Measurements from ENCODE around the gene SPART. TPM values are rescaled to one million over a fixed set of nuclear protein-coding genes. Genes with fewer than 3 reads are reported as not detected.
"Not testable (repeated sequence)": the region's sequence is repeated elsewhere in the genome, so short reads cannot be mapped to it uniquely, and the experiment has no call there.

SPART gene
- total RNA-seq, 2 donors from 2014 or later: 49.1 to 53.9 TPM

GRCh38 chr13:36310417-36311108, 35.6 kb downstream of the SPART start:
- no peak overlapping the region for H3K27ac Mint-ChIP-seq

GRCh38 chr13:36302289-36302688, 43.9 kb downstream of the SPART start:
- no peaks in the 10 kb centered on the region for H3K9me3 Mint-ChIP-seq
- Histone ChIP-seq H3K4me1 (ENCODE audit: control insufficient read depth, insufficient read depth, low read length) (peaks cover 5% of the 10 kb centered on the region), H3K36me3 (ENCODE audit: control insufficient read depth, insufficient read depth, low read length) (peaks cover 24% of the 10 kb centered on the region), H3K4me3 (ENCODE audit: low read length) (no peak overlapping the region), H3K9ac (ENCODE audit: extremely low read depth, low read length, poor library complexity, severe bottlenecking) (no peak overlapping the region), H3K27ac (ENCODE audit: low read depth, low read length) (no peak overlapping the region), H3K27me3 (ENCODE audit: control insufficient read depth, insufficient read depth, low read length, poor library complexity, severe bottlenecking) (no peaks in the 10 kb centered on the region), H3K9me3 (ENCODE audit: control insufficient read depth, low read length) (no peaks in the 10 kb centered on the region)
- WGBS, 2 experiments (ENCODE audit: insufficient coverage in 1 of 2, insufficient read length in 1 of 2): 94% methylated on average over 2 of the region's 3 CpGs
- H3K36me3 Mint-ChIP-seq (ENCODE audit: low read depth): peaks cover 5% of the 10 kb centered on the region
- H3K4me1 Mint-ChIP-seq: peaks cover 35% of the 10 kb centered on the region
- no peak overlapping the region for H3K4me3 Mint-ChIP-seq
- H3K27me3 Mint-ChIP-seq (ENCODE audit: insufficient read depth): no peaks in the 10 kb centered on the region
- no peak for TF ChIP-seq CTCF (conservative IDR thresholded peaks at IDR 0.05)
- H3K27ac Mint-ChIP-seq: no peak overlapping the region
- DNase-seq: no peak

More at GRCh38 chr13:36310417-36311108, 35.6 kb downstream of the SPART start:
- Histone ChIP-seq H3K9ac (ENCODE audit: extremely low read depth, low read length, poor library complexity, severe bottlenecking) (no peak overlapping the region), H3K27ac (ENCODE audit: low read depth, low read length) (no peak overlapping the region), H3K36me3 (ENCODE audit: control insufficient read depth, insufficient read depth, low read length) (peaks cover 66% of the 10 kb centered on the region), H3K9me3 (ENCODE audit: control insufficient read depth, low read length) (peaks cover 29% of the 10 kb centered on the region), H3K27me3 (ENCODE audit: control insufficient read depth, insufficient read depth, low read length, poor library complexity, severe bottlenecking) (no peaks in the 10 kb centered on the region), H3K4me1 (ENCODE audit: control insufficient read depth, insufficient read depth, low read length) (no peaks in the 10 kb centered on the region), H3K4me3 (ENCODE audit: low read length) (no peak overlapping the region)
- DNase-seq: no peak
- Mint-ChIP-seq H3K9me3 (peaks cover 22% of the 10 kb centered on the region), H3K4me3 (no peak overlapping the region), H3K27me3 (ENCODE audit: insufficient read depth) (no peaks in the 10 kb centered on the region), H3K36me3 (ENCODE audit: low read depth) (peaks cover 72% of the 10 kb centered on the region), H3K4me1 (peaks cover 9% of the 10 kb centered on the region)
- TF ChIP-seq CTCF (conservative IDR thresholded peaks at IDR 0.05): no peak
- WGBS, 2 experiments (ENCODE audit: insufficient coverage in 1 of 2, insufficient read length in 1 of 2): 90 to 93% methylated on average over 2 to 6 of the region's 7 CpGs

GRCh38 chr13:36299469-36299868, 46.7 kb downstream of the SPART start:
- peak overlapping the region; percentile 98 for H3K27ac Mint-ChIP-seq

More at GRCh38 chr13:36299469-36299868, 46.7 kb downstream of the SPART start:
- H3K27me3 ChIP-seq (ENCODE audit: control insufficient read depth, insufficient read depth, low read length, poor library complexity, severe bottlenecking); H3K4me1 ChIP-seq (ENCODE audit: control insufficient read depth, insufficient read depth, low read length); H3K4me3 Mint-ChIP-seq; H3K4me3 ChIP-seq (ENCODE audit: low read length); H3K27ac ChIP-seq (ENCODE audit: low read depth, low read length); H3K27me3 Mint-ChIP-seq (ENCODE audit: insufficient read depth); H3K9me3 Mint-ChIP-seq; H3K9me3 ChIP-seq (ENCODE audit: control insufficient read depth, low read length); H3K9ac ChIP-seq (ENCODE audit: extremely low read depth, low read length, poor library complexity, severe bottlenecking); DNase-seq: not testable (repeated sequence)
- peaks cover 18% of the 10 kb centered on the region for H3K36me3 ChIP-seq (ENCODE audit: control insufficient read depth, insufficient read depth, low read length)
- 86 to 91% methylated on average over 3 of the region's 3 CpGs for WGBS, 2 experiments (ENCODE audit: insufficient coverage in 1 of 2, insufficient read length in 1 of 2)
- peaks cover 12% of the 10 kb centered on the region for H3K36me3 Mint-ChIP-seq (ENCODE audit: low read depth)
- H3K4me1 Mint-ChIP-seq: peaks cover 26% of the 10 kb centered on the region

Measured in endodermal cell (in vitro differentiated cells).